ENCODE data around the gene FAM193A.

DNA sequence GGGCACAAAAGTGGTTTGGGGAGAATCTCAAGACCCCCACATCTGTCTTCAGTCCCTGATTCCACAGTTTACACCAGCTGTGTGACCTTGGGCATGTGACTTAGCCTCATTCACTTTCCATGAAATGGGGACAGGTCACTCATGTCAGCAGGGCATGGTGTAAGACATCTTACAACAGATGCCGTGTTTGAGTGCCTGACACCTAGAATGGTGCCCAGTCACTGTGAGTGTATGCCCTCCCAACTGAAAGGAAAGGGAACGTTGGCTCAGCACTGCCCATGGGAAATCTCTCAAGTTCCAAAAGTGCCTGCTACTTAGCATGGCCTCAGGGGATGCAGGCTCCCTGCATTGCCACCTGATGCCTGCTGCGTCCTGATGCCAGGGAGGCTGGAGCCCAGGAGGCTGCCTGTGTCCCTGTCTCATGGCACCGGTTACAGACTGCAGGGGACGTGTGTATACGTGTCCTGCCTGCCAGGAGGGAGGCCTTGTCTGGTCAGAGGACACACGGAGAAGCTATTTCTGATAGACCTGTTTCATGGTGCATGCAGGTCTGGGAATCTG lies 35.3 kb upstream of the FAM193A start:
- TF ChIP-seq, protein P1, sequence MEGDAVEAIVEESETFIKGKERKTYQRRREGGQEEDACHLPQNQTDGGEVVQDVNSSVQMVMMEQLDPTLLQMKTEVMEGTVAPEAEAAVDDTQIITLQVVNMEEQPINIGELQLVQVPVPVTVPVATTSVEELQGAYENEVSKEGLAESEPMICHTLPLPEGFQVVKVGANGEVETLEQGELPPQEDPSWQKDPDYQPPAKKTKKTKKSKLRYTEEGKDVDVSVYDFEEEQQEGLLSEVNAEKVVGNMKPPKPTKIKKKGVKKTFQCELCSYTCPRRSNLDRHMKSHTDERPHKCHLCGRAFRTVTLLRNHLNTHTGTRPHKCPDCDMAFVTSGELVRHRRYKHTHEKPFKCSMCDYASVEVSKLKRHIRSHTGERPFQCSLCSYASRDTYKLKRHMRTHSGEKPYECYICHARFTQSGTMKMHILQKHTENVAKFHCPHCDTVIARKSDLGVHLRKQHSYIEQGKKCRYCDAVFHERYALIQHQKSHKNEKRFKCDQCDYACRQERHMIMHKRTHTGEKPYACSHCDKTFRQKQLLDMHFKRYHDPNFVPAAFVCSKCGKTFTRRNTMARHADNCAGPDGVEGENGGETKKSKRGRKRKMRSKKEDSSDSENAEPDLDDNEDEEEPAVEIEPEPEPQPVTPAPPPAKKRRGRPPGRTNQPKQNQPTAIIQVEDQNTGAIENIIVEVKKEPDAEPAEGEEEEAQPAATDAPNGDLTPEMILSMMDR (IDR thresholded peaks at IDR 0.05; ENCODE audit: insufficient read depth, low read length, poor library complexity, severe bottlenecking) = no peak
- no peak for TF ChIP-seq EZH2phosphoT487 (conservative IDR thresholded peaks at IDR 0.05; ENCODE audit: low read length)

Data from SU-DHL-6 (cell line).